HCT116 (cell line): Measurements from ENCODE around the gene SMIM24. TPM values are rescaled to one million over a fixed set of nuclear protein-coding genes. Genes with fewer than 3 reads are reported as not detected.

Experiments used
- ATAC-seq: fragments of 200-7000 bp; cut with Tn5 transposase; 2 replicates; pipeline ENCODE4 v1.9.1; 2020; ENCODE audit warnings: mild to moderate bottlenecking, moderate library complexity
- BruUV-seq: library from RNA; stranded (reverse); fragments of 400-500 nt; replicated peaks from 2 replicates; lab custom pipeline; 2021; lab: Mats Ljungman, UMichigan
- CTCF ChIA-PET: fragments of 300-600 bp; sonication (Branson Sonifier 250); formaldehyde crosslinking; loops from one replicate; lab custom pipeline; 2021; ENCODE audit warnings: antibody characterized with exemption; lab: Charles Lee
- POLR2A ChIA-PET: fragments of 300-600, 350-600 bp; sonication (Branson Sonifier 250); formaldehyde crosslinking; loops from one replicate; lab custom pipeline; 2021; ENCODE audit warnings: antibody characterized with exemption; lab: Charles Lee
- RAD21 ChIA-PET, 2 experiments: fragments of 300-600 bp; sonication (Branson Sonifier 250); formaldehyde crosslinking; loops; one replicate each; lab custom pipeline; 2023; ENCODE audit warnings: low total read pairs in 2 of 2; ENCODE audit not compliant: uncharacterized antibody in 2 of 2, unreplicated experiment in 2 of 2, low non-redundant PET in 1 of 2; lab: Charles Lee
- DNase-seq: peaks from one replicate; pipeline ENCODE4 v3.0.0-alpha.2; 2010; ENCODE audit warnings: low read depth, low spot score
- H2AFZ ChIP-seq: fragments of 200-600 bp; shearing (Covaris generic), sonication (generic); 2 replicates; pipeline ENCODE4 v1.6.1; 2017; ENCODE audit warnings: low read depth, mixed run types, mixed read lengths, antibody characterized with exemption, low read length; ENCODE audit not compliant: poor library complexity, severe bottlenecking
- H3K27ac ChIP-seq: 2 replicates; pipeline ENCODE4 v1.5.1; 2012; ENCODE audit warnings: low read depth, low read length
- H3K27me3 ChIP-seq: fragments of 200-600 bp; sonication (generic); 2 replicates; pipeline ENCODE4 v1.6.1; 2016; ENCODE audit warnings: mixed run types, low read length, mixed read lengths; ENCODE audit not compliant: insufficient read depth
- H3K36me3 ChIP-seq, 2 experiments: fragments of 200-500 bp in 1 of 2; fragments of 200-600 bp in 1 of 2; sonication (Bioruptor generic) in 1 of 2; sonication (generic) in 1 of 2; 2 replicates each; pipeline versions ENCODE4 v1.5.1 to v1.6.1; 2014 to 2016; ENCODE audit warnings: low read length in 2 of 2, inconsistent platforms in 1 of 2, mixed read lengths in 1 of 2, mixed run types in 1 of 2; ENCODE audit not compliant: insufficient read depth in 2 of 2, control insufficient read depth in 1 of 2
- H3K4me1 ChIP-seq, 2 experiments: fragments of 200-600 bp in 1 of 2; sonication (generic) in 1 of 2; 2 replicates each; pipeline versions ENCODE4 v1.5.1 to v1.6.1; 2012 to 2017; ENCODE audit warnings: low read length in 2 of 2, inconsistent platforms in 1 of 2, mild to moderate bottlenecking in 1 of 2, mixed read lengths in 1 of 2, mixed run types in 1 of 2, moderate library complexity in 1 of 2; ENCODE audit not compliant: insufficient read depth in 2 of 2, control insufficient read depth in 1 of 2
- H3K4me2 ChIP-seq: fragments of 200-600 bp; sonication (generic); 2 replicates; pipeline ENCODE4 v1.6.1; 2017; ENCODE audit warnings: mixed run types, low read length, mixed read lengths
- H3K4me3 ChIP-seq, 2 experiments: fragments of 200-600 bp in 1 of 2; sonication (generic) in 1 of 2; replicated peaks in 1 of 2; 2 replicates each; pipeline ENCODE4 v1.5.1; 2011 to 2016; ENCODE audit warnings: low read length in 2 of 2, control low read depth in 1 of 2, low read depth in 1 of 2, mild to moderate bottlenecking in 1 of 2, mixed read lengths in 1 of 2, mixed run types in 1 of 2
- H3K79me2 ChIP-seq: fragments of 200-600 bp; sonication (generic); 2 replicates; pipeline ENCODE4 v1.6.1; 2017; ENCODE audit warnings: mild to moderate bottlenecking, mixed run types, low read length, moderate library complexity, mixed read lengths; ENCODE audit not compliant: insufficient read depth
- H3K9ac ChIP-seq: fragments of 200-600 bp; sonication (generic); 2 replicates; pipeline ENCODE4 v1.6.1; 2016; ENCODE audit warnings: low read length, mixed read lengths
- H3K9me2 ChIP-seq: fragments of 200-600 bp; sonication (generic), shearing (Covaris generic); 2 replicates; pipeline ENCODE4 v1.6.1; 2017; ENCODE audit warnings: mixed run types, mild to moderate bottlenecking, moderate library complexity; ENCODE audit not compliant: insufficient read depth
- H3K9me3 ChIP-seq, 2 experiments: fragments of 200-500 bp in 1 of 2; fragments of 200-600 bp in 1 of 2; sonication (Bioruptor generic) in 1 of 2; sonication (generic) in 1 of 2; 2 replicates each; pipeline ENCODE4 v1.6.1; 2014 to 2017; ENCODE audit warnings: low read length in 2 of 2, mixed read lengths in 2 of 2, inconsistent platforms in 1 of 2, low read depth in 1 of 2, mild to moderate bottlenecking in 1 of 2, mixed run types in 1 of 2, moderate library complexity in 1 of 2; ENCODE audit not compliant: control insufficient read depth in 1 of 2, insufficient read depth in 1 of 2
- H4K20me1 ChIP-seq: fragments of 200-600 bp; sonication (generic), shearing (Covaris generic); 2 replicates; pipeline ENCODE4 v1.6.1; 2017; ENCODE audit warnings: mixed run types, mild to moderate bottlenecking, moderate library complexity; ENCODE audit not compliant: insufficient read depth
- EGR1 ChIP-seq: IDR thresholded peaks from 2 replicates; pipeline ENCODE4 v1.6.1; 2012; ENCODE audit warnings: low read depth
- ELF1 ChIP-seq: IDR thresholded peaks from 2 replicates; pipeline ENCODE4 v1.6.1; 2012; ENCODE audit warnings: low read depth, borderline replicate concordance
- EZH2 ChIP-seq: fragments of 200-600 bp; sonication (generic); IDR thresholded peaks from 2 replicates; pipeline ENCODE4 v1.6.1; 2017; ENCODE audit warnings: antibody characterized with exemption, mixed run types
- FOSL1 ChIP-seq: IDR thresholded peaks from 2 replicates; pipeline ENCODE4 v1.6.1; 2012; ENCODE audit warnings: low read depth
- JUND ChIP-seq: IDR thresholded peaks from 2 replicates; pipeline ENCODE4 v1.6.1; 2012
- POLR2AphosphoS5 ChIP-seq: IDR thresholded peaks from 2 replicates; pipeline ENCODE4 v1.6.1; 2011; ENCODE audit warnings: mild to moderate bottlenecking, low read depth, low read length, moderate library complexity
- RAD21 ChIP-seq: IDR thresholded peaks from 2 replicates; pipeline ENCODE4 v1.6.1; 2012; ENCODE audit warnings: low read depth, mild to moderate bottlenecking
- SIN3A ChIP-seq: IDR thresholded peaks from 2 replicates; pipeline ENCODE4 v1.6.1; 2012; ENCODE audit warnings: low read depth
- SRF ChIP-seq: IDR thresholded peaks from 2 replicates; pipeline ENCODE4 v1.6.1; 2012; ENCODE audit warnings: low read depth
- TCF7L2 ChIP-seq: IDR thresholded peaks from 2 replicates; pipeline ENCODE4 v1.7.0; 2011; ENCODE audit warnings: borderline replicate concordance, inconsistent platforms; ENCODE audit not compliant: insufficient read depth, insufficient read length; ENCODE audit errors: extremely low read depth
- intact Hi-C: fragments of 100-400 bp; cut with micrococcal nuclease; formaldehyde crosslinking; loops from 2 replicates; pipeline ENCODE4 v1.10.0; 2022
- total RNA-seq: library from RNA; stranded (reverse); gene quantifications from one replicate; pipeline ENCODE4 v1.2.1, GENCODE V29; 2021; ENCODE audit not compliant: unreplicated experiment
- TF ChIP-seq, protein P1 (sequence below): IDR thresholded peaks from 2 replicates; pipeline ENCODE4 v1.6.1; 2012; ENCODE audit warnings: low read depth
- TF ChIP-seq, protein P2 (sequence below), 3 experiments: fragments of 200-600 bp in 1 of 3; sonication (generic) in 1 of 3; IDR thresholded peaks in 2 of 3; conservative IDR thresholded peaks in 1 of 3; 2 replicates each; pipeline ENCODE4 v1.5.1; 2012 to 2017; ENCODE audit warnings: low read depth in 2 of 3, low read length in 2 of 3, antibody characterized with exemption in 1 of 3, borderline replicate concordance in 1 of 3, control low read depth in 1 of 3, mild to moderate bottlenecking in 1 of 3, mixed read lengths in 1 of 3, mixed run types in 1 of 3, moderate library complexity in 1 of 3; ENCODE audit not compliant: insufficient read depth in 1 of 3

The SMIM24 gene
- total RNA-seq, 1 experiment from 2014 or later: not detected

DNA sequence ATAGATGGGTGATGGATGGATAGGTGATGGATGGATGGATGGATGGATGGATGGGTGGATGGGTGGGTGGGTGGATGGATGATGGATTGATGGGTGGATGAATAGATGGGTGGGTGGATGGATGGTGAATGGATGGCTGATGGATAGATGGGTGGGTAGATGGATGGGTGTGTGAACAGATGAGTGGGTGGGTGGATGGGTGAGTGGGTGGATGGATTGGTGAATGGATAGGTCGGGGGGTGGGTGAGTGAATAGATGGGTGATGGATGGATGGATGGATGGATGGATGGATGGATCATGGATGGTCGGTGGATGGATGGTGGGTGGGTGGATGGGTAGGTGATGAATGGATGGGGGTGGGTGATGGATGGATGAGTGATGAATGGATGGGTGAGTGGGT, 3.5 kb downstream of the SMIM24 start:
- Histone ChIP-seq H4K20me1 (no peaks in the 10 kb centered on the region), H2AFZ (no peak overlapping the region), H3K4me2 (no peak overlapping the region), H3K79me2 (no peaks in the 10 kb centered on the region), H3K27ac (no peak overlapping the region), H3K9ac (no peak overlapping the region), H3K4me3 (no peak overlapping the region), H3K9me2 (no peaks in the 10 kb centered on the region), H3K36me3 (no peaks in the 10 kb centered on the region), H3K27me3 (peaks cover 9% of the 10 kb centered on the region; the same call in 1 of the 2 replicates), H3K4me1 (peaks cover 0 to 7% of the 10 kb centered on the region in 2 experiments; a peak in 2 of 4 replicates), H3K9me3 (no peaks in the 10 kb centered on the region)
- ChIA-PET CTCF (no interaction called here), POLR2A (no interaction called here), RAD21 (no interaction called here)
- DNase-seq (no peak), ATAC-seq (no peak)
- TF ChIP-seq POLR2AphosphoS5: no peak
- TF ChIP-seq RAD21: no peak
- no peak for TF ChIP-seq JUND
- no peak for TF ChIP-seq EZH2
- TF ChIP-seq, protein P1, sequence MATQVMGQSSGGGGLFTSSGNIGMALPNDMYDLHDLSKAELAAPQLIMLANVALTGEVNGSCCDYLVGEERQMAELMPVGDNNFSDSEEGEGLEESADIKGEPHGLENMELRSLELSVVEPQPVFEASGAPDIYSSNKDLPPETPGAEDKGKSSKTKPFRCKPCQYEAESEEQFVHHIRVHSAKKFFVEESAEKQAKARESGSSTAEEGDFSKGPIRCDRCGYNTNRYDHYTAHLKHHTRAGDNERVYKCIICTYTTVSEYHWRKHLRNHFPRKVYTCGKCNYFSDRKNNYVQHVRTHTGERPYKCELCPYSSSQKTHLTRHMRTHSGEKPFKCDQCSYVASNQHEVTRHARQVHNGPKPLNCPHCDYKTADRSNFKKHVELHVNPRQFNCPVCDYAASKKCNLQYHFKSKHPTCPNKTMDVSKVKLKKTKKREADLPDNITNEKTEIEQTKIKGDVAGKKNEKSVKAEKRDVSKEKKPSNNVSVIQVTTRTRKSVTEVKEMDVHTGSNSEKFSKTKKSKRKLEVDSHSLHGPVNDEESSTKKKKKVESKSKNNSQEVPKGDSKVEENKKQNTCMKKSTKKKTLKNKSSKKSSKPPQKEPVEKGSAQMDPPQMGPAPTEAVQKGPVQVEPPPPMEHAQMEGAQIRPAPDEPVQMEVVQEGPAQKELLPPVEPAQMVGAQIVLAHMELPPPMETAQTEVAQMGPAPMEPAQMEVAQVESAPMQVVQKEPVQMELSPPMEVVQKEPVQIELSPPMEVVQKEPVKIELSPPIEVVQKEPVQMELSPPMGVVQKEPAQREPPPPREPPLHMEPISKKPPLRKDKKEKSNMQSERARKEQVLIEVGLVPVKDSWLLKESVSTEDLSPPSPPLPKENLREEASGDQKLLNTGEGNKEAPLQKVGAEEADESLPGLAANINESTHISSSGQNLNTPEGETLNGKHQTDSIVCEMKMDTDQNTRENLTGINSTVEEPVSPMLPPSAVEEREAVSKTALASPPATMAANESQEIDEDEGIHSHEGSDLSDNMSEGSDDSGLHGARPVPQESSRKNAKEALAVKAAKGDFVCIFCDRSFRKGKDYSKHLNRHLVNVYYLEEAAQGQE: no peak
- no peak for TF ChIP-seq ELF1
- TF ChIP-seq EGR1: no peak
- TF ChIP-seq FOSL1: no peak
- TF ChIP-seq TCF7L2: no peak
- no peak for TF ChIP-seq SRF
- TF ChIP-seq, protein P2, sequence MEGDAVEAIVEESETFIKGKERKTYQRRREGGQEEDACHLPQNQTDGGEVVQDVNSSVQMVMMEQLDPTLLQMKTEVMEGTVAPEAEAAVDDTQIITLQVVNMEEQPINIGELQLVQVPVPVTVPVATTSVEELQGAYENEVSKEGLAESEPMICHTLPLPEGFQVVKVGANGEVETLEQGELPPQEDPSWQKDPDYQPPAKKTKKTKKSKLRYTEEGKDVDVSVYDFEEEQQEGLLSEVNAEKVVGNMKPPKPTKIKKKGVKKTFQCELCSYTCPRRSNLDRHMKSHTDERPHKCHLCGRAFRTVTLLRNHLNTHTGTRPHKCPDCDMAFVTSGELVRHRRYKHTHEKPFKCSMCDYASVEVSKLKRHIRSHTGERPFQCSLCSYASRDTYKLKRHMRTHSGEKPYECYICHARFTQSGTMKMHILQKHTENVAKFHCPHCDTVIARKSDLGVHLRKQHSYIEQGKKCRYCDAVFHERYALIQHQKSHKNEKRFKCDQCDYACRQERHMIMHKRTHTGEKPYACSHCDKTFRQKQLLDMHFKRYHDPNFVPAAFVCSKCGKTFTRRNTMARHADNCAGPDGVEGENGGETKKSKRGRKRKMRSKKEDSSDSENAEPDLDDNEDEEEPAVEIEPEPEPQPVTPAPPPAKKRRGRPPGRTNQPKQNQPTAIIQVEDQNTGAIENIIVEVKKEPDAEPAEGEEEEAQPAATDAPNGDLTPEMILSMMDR (IDR thresholded peaks at IDR 0.05 in 2 of 3, conservative IDR thresholded peaks at IDR 0.05 in 1 of 3; ENCODE audit: borderline replicate concordance in 1 of 3, insufficient read depth in 1 of 3, low read depth in 2 of 3, low read length in 2 of 3): no peak
- no peak for TF ChIP-seq SIN3A
- BruUV-seq: no TSS peak
- intact Hi-C loops: no loop called here
